Measurements from ENCODE around the gene BTNL8.

BTNL8 gene

GRCh38 chr5:180970336-180970735, 71.4 kb downstream of the BTNL8 start:
- no peak for DNase-seq

GRCh38 chr5:180970875-180971274, 71.9 kb downstream of the BTNL8 start:
- DNase-seq = no peak

GRCh38 chr5:180974612-180975315, 75.8 kb downstream of the BTNL8 start:
- no peak for DNase-seq

GRCh38 chr5:180975338-180975737, 76.4 kb downstream of the BTNL8 start:
- no peak for DNase-seq

GRCh38 chr5:180976518-180976917, 77.6 kb downstream of the BTNL8 start:
- DNase-seq = no peak

- no peak for DNase-seq
Observed at GRCh38 chr5:180977852-180978251, 78.9 kb downstream of the BTNL8 start.

GRCh38 chr5:180982008-180982741, 83.2 kb downstream of the BTNL8 start:
- DNase-seq = no peak

- no peak for DNase-seq
Observed at GRCh38 chr5:180988016-180988415, 89.1 kb downstream of the BTNL8 start.

GRCh38 chr5:180988592-180988991, 89.6 kb downstream of the BTNL8 start, which contains the start of gene BTNL3:
BTNL3 (plus strand) TSS chr5:180988846; CDS start chr5:180989029, 183 bp downstream.
- DNase-seq = no peak

- no peak for DNase-seq
Observed at GRCh38 chr5:180990086-180990881, 91.3 kb downstream of the BTNL8 start.

GRCh38 chr5:180990882-180991242, 91.9 kb downstream of the BTNL8 start:
- no peak for DNase-seq

Data from activated effector memory CD4-positive, alpha-beta T cell treated with anti-CD3 and anti-CD28 coated beads, Interleukin-2, amount 50 U/mL, for 16 hours (primary cell).